ENCODE data around the gene RPS25.
"Not testable (repeated sequence)": the region's sequence is repeated elsewhere in the genome, so short reads cannot be mapped to it uniquely, and the experiment has no call there.

RPS25 gene

GRCh38 chr11:119018074-119018938 is at the start of gene RPS25, which contains the start of gene TRAPPC4:
Gene RPS25, minus strand, starts transcription at chr11:119018343. Its CDS starts 59 bp downstream, at chr11:119018284.
Gene TRAPPC4, plus strand, starts transcription at chr11:119018766. Its CDS starts 30 bp downstream, at chr11:119018796.
- FAIRE-seq: peak; percentile 91

GRCh38 chr11:119067371-119068222 is 49.5 kb upstream of the RPS25 start, which contains the start of gene VPS11:
Gene VPS11, plus strand, starts transcription at chr11:119067818. Its CDS starts 6 bp downstream, at chr11:119067824.
- peak; percentile 90 for FAIRE-seq

GRCh38 chr11:119065369-119065768 is 47.2 kb upstream of the RPS25 start:
- no peak for FAIRE-seq

GRCh38 chr11:119062779-119063178 is 44.6 kb upstream of the RPS25 start:
- no peak for FAIRE-seq

GRCh38 chr11:119061256-119061655 is 43.1 kb upstream of the RPS25 start:
- FAIRE-seq: no peak

GRCh38 chr11:119059128-119059527 is 41.0 kb upstream of the RPS25 start:
- not testable (repeated sequence) for FAIRE-seq

- no peak for FAIRE-seq
Observed at GRCh38 chr11:119057000-119057769, 39.0 kb upstream of the RPS25 start, which contains the start of gene HYOU1. Gene HYOU1, minus strand, starts transcription at chr11:119057205. Its CDS starts 1,045 bp downstream, at chr11:119056160.

GRCh38 chr11:119056421-119056999 is 38.4 kb upstream of the RPS25 start:
- no peak for FAIRE-seq

- FAIRE-seq: no peak
Observed at GRCh38 chr11:119055901-119056300, 37.8 kb upstream of the RPS25 start.

GRCh38 chr11:119054418-119054817 is 36.3 kb upstream of the RPS25 start:
- no peak for FAIRE-seq

GRCh38 chr11:119052163-119052814 is 34.1 kb upstream of the RPS25 start:
- no peak for FAIRE-seq

- FAIRE-seq: no peak
Observed at GRCh38 chr11:119051440-119052162, 33.5 kb upstream of the RPS25 start.

GRCh38 chr11:119049081-119049480 is 30.9 kb upstream of the RPS25 start:
- no peak for FAIRE-seq

- no peak for FAIRE-seq
Observed at GRCh38 chr11:119048644-119049043, 30.5 kb upstream of the RPS25 start.

- FAIRE-seq: no peak
Observed at GRCh38 chr11:119047205-119047604, 29.1 kb upstream of the RPS25 start.

GRCh38 chr11:119046489-119046888 is 28.3 kb upstream of the RPS25 start:
- FAIRE-seq: no peak

GRCh38 chr11:119044708-119045107 is 26.6 kb upstream of the RPS25 start:
- FAIRE-seq: no peak

GRCh38 chr11:119042927-119043326 is 24.8 kb upstream of the RPS25 start:
- no peak for FAIRE-seq

GRCh38 chr11:119041821-119042514 is 23.8 kb upstream of the RPS25 start:
- no peak for FAIRE-seq

- not testable (repeated sequence) for FAIRE-seq
Observed at GRCh38 chr11:119039471-119039870, 21.3 kb upstream of the RPS25 start.

Measured in G401.6 (cell line).